HAP-1 (cell line): Measurements from ENCODE around the gene PIP4K2C.

ENCODE experiments used
- DNase-seq, 2 experiments: peaks; one replicate each; pipeline ENCODE4 v3.0.0-alpha.2; 2016 to 2020; ENCODE audit warnings: low spot score in 2 of 2
- H3K27me3 ChIP-seq: fragments of 250-450 bp; sonication (Bioruptor Pico); 2 replicates; pipeline ENCODE4 v1.5.1; 2020; ENCODE audit warnings: low read depth, mild to moderate bottlenecking, moderate library complexity
- H3K36me3 ChIP-seq: fragments of 250-450 bp; sonication (Bioruptor Pico); replicated peaks from 2 replicates; pipeline ENCODE4 v1.5.1; 2020; ENCODE audit warnings: mild to moderate bottlenecking
- H3K4me1 ChIP-seq: fragments of 250-450 bp; sonication (Bioruptor Pico); 2 replicates; pipeline ENCODE4 v1.5.1; 2020; ENCODE audit warnings: mild to moderate bottlenecking
- H3K4me3 ChIP-seq: fragments of 250-450 bp; sonication (Bioruptor Pico); 2 replicates; pipeline ENCODE4 v1.5.1; 2020; ENCODE audit warnings: mild to moderate bottlenecking, moderate library complexity
- H3K9me3 ChIP-seq: fragments of 250-450 bp; sonication (Bioruptor Pico); 2 replicates; pipeline ENCODE4 v1.5.1; 2020; ENCODE audit warnings: mild to moderate bottlenecking, moderate library complexity
- in situ Hi-C: fragments of 300-500 bp; cut with MboI; formaldehyde crosslinking; loops from 3 replicates; pipeline ENCODE4 v1.14.3; 2020; ENCODE audit warnings: low sequenced_read_pairs, inconsistent platforms, mixed read lengths

Gene PIP4K2C

GRCh38 chr12:57621497-57622292 lies 30.7 kb downstream of the PIP4K2C start:
- H3K27me3 ChIP-seq, result no peaks in the 10 kb centered on the region
- peaks cover 2% of the 10 kb centered on the region; the same call in 1 of the 2 replicates for H3K36me3 ChIP-seq
- no peaks in the 10 kb centered on the region for H3K4me1 ChIP-seq
- H3K4me3 ChIP-seq, result peak overlapping the region; percentile 12; the same call in 1 of the 2 replicates
- no peaks in the 10 kb centered on the region for H3K9me3 ChIP-seq
- in situ Hi-C loops, result no loop called here
- peak in 1 of 2 experiments; percentile 85 for DNase-seq

GRCh38 chr12:57622293-57623245 lies 31.6 kb downstream of the PIP4K2C start:
- in situ Hi-C loops, result no loop called here
- Histone ChIP-seq H3K36me3 (peaks cover 3% of the 10 kb centered on the region; the same call in 1 of the 2 replicates), H3K4me3 (no peak overlapping the region), H3K9me3 (no peaks in the 10 kb centered on the region), H3K27me3 (no peaks in the 10 kb centered on the region), H3K4me1 (no peaks in the 10 kb centered on the region)
- no peak for DNase-seq

DNA sequence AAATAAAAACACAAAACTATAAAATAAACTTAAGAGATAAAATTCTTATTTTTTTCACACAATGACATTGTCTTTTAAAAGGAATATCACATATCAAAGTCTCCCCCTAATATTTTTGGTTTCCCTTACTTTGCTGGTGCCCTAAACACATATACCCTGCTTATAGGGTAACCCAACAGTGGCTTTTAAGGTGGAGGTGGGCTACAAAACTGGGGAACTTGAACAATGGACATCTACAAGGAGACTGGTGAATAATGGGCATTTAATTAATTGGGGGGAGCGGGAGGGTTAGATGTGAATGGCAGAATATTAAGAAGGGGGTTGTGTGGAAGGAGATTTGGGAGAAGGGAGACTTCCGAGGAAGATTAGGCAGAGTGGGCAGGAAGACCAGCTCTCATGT lies 32.4 kb downstream of the PIP4K2C start:
- Histone ChIP-seq H3K4me3 (no peak overlapping the region), H3K4me1 (no peaks in the 10 kb centered on the region), H3K27me3 (no peaks in the 10 kb centered on the region), H3K36me3 (peaks cover 9% of the 10 kb centered on the region), H3K9me3 (no peaks in the 10 kb centered on the region)
- DNase-seq, result no peak
- in situ Hi-C loops, result no loop called here

- Histone ChIP-seq H3K36me3 (peaks cover 12% of the 10 kb centered on the region), H3K4me1 (no peaks in the 10 kb centered on the region)
- in situ Hi-C loops, result no loop called here
Observed at GRCh38 chr12:57623811-57624390, 32.9 kb downstream of the PIP4K2C start.

GRCh38 chr12:57624441-57625220 lies 33.6 kb downstream of the PIP4K2C start:
- peaks cover 12% of the 10 kb centered on the region for H3K36me3 ChIP-seq
- no peaks in the 10 kb centered on the region for H3K27me3 ChIP-seq
- no peaks in the 10 kb centered on the region for H3K9me3 ChIP-seq
- in situ Hi-C loops, result no loop called here
- H3K4me3 ChIP-seq, result no peak overlapping the region
- no peaks in the 10 kb centered on the region for H3K4me1 ChIP-seq
- DNase-seq, result no peak

More at GRCh38 chr12:57623811-57624390, 32.9 kb downstream of the PIP4K2C start:
- no peak for DNase-seq
- Histone ChIP-seq H3K9me3 (no peaks in the 10 kb centered on the region), H3K27me3 (no peaks in the 10 kb centered on the region), H3K4me3 (no peak overlapping the region)

DNA sequence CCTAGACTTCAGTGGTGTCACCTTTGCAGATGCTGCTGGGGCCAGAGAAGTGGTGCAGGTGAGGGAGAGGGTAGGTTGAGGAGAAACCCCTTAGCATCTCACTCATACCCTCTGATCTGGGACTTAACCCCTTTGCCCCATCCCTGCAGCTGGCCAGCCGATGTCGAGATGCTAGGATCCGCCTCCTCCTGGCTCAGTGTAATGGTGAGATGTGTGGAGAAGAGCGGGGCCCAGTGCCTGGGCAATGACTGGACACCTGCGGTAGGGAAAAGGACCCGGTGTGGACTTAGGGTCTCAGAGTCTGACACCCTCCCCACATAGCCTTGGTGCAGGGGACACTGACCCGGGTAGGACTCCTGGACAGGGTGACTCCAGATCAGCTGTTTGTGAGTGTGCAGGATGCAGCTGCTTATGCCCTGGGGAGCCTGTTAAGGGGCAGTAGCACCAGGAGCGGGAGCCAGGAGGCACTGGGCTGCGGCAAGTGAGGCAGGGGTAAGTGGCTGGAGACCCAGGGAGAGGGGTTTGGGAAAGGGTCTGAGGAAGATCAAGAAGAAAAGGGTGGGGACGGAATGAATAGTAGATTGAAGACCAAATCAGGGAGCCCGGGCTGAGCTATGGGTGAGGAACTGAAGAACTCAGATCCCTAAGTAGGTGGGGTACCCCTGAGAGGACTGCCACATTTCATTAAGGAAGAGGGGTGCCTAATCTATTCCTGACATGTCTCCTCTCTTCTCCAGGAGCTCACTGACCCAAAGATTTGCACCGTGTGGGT lies 34.5 kb downstream of the PIP4K2C start:
- peaks cover 12% of the 10 kb centered on the region for H3K36me3 ChIP-seq

GRCh38 chr12:57626111-57626920 lies 35.3 kb downstream of the PIP4K2C start:
- Histone ChIP-seq H3K4me3 (no peak overlapping the region), H3K36me3 (peaks cover 12% of the 10 kb centered on the region), H3K27me3 (no peaks in the 10 kb centered on the region), H3K9me3 (no peaks in the 10 kb centered on the region), H3K4me1 (no peaks in the 10 kb centered on the region; the same call in 1 of the 2 replicates)
- in situ Hi-C loops, result no loop called here
- no peak for DNase-seq

More for the DNA sequence above, 34.5 kb downstream of the PIP4K2C start:
- in situ Hi-C loops, result no loop called here
- Histone ChIP-seq H3K9me3 (no peaks in the 10 kb centered on the region), H3K4me1 (no peaks in the 10 kb centered on the region), H3K4me3 (no peak overlapping the region), H3K27me3 (no peaks in the 10 kb centered on the region)
- DNase-seq, result no peak

DNA sequence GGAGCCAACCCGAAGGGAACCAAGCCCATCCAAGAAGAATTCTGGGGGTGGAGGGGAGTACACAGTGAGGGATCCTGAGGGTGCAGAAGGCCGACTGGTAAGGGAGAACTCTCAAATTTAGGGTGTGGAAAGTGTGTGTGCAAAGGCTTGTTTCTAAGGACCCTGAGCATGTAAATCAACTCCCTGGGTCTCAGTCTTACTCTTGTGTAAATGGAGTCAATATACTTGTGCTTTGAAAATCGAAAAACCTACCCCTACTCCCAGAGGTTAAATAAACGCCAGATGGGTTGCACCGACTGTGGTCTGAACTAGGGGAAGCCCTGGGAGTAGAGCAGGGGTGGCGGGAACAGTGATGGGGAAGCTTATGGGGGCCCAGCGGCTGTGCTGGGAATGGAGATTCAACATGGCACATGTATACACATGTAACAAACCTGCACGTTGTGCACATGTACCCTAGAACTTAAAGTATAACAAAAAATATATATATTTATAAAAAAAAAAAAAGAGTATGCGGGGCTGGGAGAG lies 36.0 kb downstream of the PIP4K2C start:
- Histone ChIP-seq H3K27me3 (no peaks in the 10 kb centered on the region), H3K36me3 (peaks cover 12% of the 10 kb centered on the region), H3K9me3 (no peaks in the 10 kb centered on the region), H3K4me1 (peaks cover 5% of the 10 kb centered on the region; the same call in 1 of the 2 replicates), H3K4me3 (no peak overlapping the region)
- in situ Hi-C loops, result no loop called here
- no peak for DNase-seq

- no peaks in the 10 kb centered on the region for H3K9me3 ChIP-seq
- in situ Hi-C loops, result no loop called here
- H3K4me1 ChIP-seq, result peaks cover 5% of the 10 kb centered on the region; the same call in 1 of the 2 replicates
- no peak for DNase-seq
- H3K36me3 ChIP-seq, result peaks cover 12% of the 10 kb centered on the region
- no peaks in the 10 kb centered on the region for H3K27me3 ChIP-seq
- no peak overlapping the region for H3K4me3 ChIP-seq
Observed at GRCh38 chr12:57627501-57628279, 36.7 kb downstream of the PIP4K2C start.

DNA sequence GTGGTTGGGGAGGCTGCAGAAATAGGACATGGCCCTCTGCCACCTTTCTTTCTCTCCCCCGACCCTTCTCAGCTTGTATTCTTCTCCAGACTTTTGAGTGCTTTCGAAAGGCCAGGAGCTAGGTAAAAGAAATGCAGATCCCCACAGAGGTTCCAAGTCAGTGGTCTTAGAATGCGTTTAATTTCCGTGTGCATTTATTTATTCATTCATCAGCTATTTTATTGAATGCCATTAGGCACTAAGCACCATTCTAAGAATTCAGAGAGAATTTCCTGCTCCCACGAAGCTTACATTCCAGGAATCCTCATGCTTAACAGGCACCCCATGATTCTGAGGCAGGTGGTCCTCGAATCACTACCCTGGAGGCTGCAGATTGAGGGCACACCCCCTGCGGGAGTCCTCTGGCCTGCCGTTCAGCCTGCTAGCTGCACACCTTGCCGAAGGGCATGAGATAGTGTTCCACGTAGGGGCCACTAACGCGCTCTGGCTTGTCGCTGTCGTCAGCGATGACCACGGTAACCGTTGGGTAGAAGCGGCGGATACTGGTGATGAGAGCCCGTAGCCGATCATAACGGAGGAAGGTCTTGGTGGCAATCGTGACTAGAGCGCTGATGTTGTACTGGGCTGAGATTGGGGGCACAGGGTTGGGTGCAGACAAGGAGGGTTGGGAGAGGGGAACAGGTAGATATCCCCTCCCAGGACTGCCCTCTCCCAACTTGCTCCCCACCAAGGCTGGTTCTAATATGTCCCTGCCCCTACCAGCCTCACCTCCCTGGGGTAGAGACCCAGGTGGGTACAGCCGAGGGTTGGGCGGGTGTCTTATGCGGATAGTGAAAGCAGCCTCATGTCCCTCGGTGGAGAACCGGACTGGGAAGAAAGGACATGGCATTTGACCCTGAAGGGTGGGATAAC lies 37.5 kb downstream of the PIP4K2C start:
- peaks cover 12% of the 10 kb centered on the region for H3K36me3 ChIP-seq
- no peaks in the 10 kb centered on the region for H3K27me3 ChIP-seq
- H3K9me3 ChIP-seq, result no peaks in the 10 kb centered on the region
- no peak overlapping the region for H3K4me3 ChIP-seq
- H3K4me1 ChIP-seq, result peaks cover 9% of the 10 kb centered on the region
- in situ Hi-C loops, result no loop called here
- no peak for DNase-seq
